GM12872 (cell line): ENCODE measurements around the gene SMPD3.
A peak's percentile ranks its signal among the peaks of the same experiment; 100 is the strongest.

Experiments
- TF ChIP-seq, protein P1 (sequence below): IDR thresholded peaks from 3 replicates; pipeline ENCODE4 v1.5.1; 2011; ENCODE audit warnings: low read depth, mild to moderate bottlenecking, low read length, moderate library complexity; ENCODE audit not compliant: insufficient read depth

Gene SMPD3

GRCh38 chr16:68445458-68445857 is 2.9 kb downstream of the SMPD3 start:
- TF ChIP-seq, protein P1, sequence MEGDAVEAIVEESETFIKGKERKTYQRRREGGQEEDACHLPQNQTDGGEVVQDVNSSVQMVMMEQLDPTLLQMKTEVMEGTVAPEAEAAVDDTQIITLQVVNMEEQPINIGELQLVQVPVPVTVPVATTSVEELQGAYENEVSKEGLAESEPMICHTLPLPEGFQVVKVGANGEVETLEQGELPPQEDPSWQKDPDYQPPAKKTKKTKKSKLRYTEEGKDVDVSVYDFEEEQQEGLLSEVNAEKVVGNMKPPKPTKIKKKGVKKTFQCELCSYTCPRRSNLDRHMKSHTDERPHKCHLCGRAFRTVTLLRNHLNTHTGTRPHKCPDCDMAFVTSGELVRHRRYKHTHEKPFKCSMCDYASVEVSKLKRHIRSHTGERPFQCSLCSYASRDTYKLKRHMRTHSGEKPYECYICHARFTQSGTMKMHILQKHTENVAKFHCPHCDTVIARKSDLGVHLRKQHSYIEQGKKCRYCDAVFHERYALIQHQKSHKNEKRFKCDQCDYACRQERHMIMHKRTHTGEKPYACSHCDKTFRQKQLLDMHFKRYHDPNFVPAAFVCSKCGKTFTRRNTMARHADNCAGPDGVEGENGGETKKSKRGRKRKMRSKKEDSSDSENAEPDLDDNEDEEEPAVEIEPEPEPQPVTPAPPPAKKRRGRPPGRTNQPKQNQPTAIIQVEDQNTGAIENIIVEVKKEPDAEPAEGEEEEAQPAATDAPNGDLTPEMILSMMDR = peak; percentile 81

GRCh38 chr16:68444056-68444657 is 4.2 kb downstream of the SMPD3 start:
- TF ChIP-seq, protein P1 = no peak

GRCh38 chr16:68436581-68436980 is 11.7 kb downstream of the SMPD3 start:
- TF ChIP-seq, protein P1 = peak; percentile 57

DNA sequence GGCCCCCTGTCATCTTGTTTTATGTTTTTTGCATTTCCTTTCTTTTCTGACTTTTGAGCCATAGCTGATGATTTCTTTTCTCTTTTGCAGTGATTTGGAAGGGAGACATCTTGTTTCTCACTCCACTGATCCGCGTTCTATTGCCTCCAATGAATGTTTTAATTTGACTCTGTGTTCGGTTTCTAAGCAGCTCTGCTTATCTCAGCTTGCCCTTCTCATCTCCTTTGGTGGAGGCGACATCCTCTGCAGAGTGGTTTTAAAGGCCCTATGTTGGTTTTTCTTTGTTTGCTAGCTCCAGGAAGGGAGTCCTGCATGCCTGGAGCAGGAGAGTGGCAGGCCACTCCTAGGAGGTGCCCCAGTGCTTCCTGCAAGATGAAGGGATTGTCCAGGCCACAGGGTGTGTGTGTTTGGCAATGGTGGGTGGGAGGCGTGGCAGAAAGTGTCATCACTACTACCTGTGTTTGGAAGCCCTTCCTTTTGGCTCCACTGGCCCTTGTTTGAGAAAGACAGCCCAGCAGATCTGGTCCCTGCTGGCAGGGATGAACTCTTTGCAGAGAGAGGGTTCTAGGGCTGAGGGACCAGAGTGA is 13.6 kb downstream of the SMPD3 start:
- TF ChIP-seq, protein P1 = no peak

- TF ChIP-seq, protein P1 = no peak
Observed at GRCh38 chr16:68433316-68433715, 15.0 kb downstream of the SMPD3 start.

GRCh38 chr16:68432701-68433100 is 15.6 kb downstream of the SMPD3 start:
- TF ChIP-seq, protein P1 = no peak

GRCh38 chr16:68429076-68429854 is 19.0 kb downstream of the SMPD3 start:
- TF ChIP-seq, protein P1 = no peak
